Activated naive CD4-positive, alpha-beta T cell treated with anti-CD3 and anti-CD28 coated beads for 36 hours (primary cell): ENCODE data around the gene SFXN3. TPM values are rescaled to one million over a fixed set of nuclear protein-coding genes. Genes with fewer than 3 reads are reported as not detected.

Experiments
- CTCF ChIA-PET: fragments of 350-600 bp; sonication (Branson Sonifier 250); formaldehyde crosslinking; loops from one replicate; lab custom pipeline; 2021; ENCODE audit warnings: antibody characterized with exemption; lab: Charles Lee
- DNase-seq: peaks from one replicate; pipeline ENCODE4 v3.0.0-alpha.2; 2020
- H3K27ac Mint-ChIP-seq: one replicate; pipeline ENCODE4 v1.8.0; 2021; ENCODE audit warnings: mild to moderate bottlenecking, mixed read lengths
- H3K27me3 Mint-ChIP-seq: one replicate; pipeline ENCODE4 v1.8.0; 2021; ENCODE audit warnings: low read depth, mixed read lengths
- H3K36me3 Mint-ChIP-seq: one replicate; pipeline ENCODE4 v1.8.0; 2021; ENCODE audit warnings: low read depth, mixed read lengths
- H3K4me1 Mint-ChIP-seq: one replicate; pipeline ENCODE4 v1.8.0; 2021; ENCODE audit warnings: low read depth, mixed read lengths
- H3K4me3 Mint-ChIP-seq: one replicate; pipeline ENCODE4 v1.8.0; 2021; ENCODE audit warnings: mild to moderate bottlenecking, moderate library complexity, mixed read lengths
- H3K9me3 Mint-ChIP-seq: one replicate; pipeline ENCODE4 v1.8.0; 2021; ENCODE audit warnings: mixed read lengths
- intact Hi-C: fragments of 100-400 bp; cut with micrococcal nuclease; formaldehyde crosslinking; loops from one replicate; pipeline ENCODE4 v1.15.1; 2023
- total RNA-seq, 2 experiments: library from RNA; stranded (reverse); gene quantifications; one replicate each; pipeline ENCODE4 v1.2.3, GENCODE V29; 2021

The SFXN3 gene
- total RNA-seq, 2 experiments from 2014 or later: 15.7 to 17.1 TPM

DNA sequence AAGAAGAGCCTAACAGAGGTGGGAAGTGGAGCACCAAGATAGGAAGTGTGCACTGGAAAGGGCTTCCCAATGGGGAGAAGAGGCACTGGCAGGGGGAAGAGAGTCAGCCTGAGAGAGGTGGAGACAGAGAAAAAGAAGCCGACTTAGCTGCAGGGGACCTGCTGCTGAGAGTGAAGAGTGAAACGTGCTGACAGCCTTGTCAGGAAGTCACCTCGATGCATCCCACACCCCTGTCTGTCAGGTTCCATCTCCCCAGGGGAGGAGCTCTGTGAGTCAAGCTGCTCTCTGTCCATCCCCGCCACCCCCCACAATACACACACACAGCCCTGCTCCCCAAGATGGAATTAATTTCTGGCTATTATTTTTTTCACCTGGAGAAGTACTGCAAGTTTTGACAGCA is 44.7 kb downstream of the SFXN3 start:
- intact Hi-C loops: no loop called here
- Mint-ChIP-seq H3K27ac (no peak overlapping the region), H3K36me3 (no peaks in the 10 kb centered on the region), H3K9me3 (no peaks in the 10 kb centered on the region), H3K27me3 (peaks cover 37% of the 10 kb centered on the region), H3K4me1 (no peaks in the 10 kb centered on the region), H3K4me3 (no peak overlapping the region)
- CTCF ChIA-PET: interaction anchor here (0.8 to 3.3 kb wide), 8 partner anchors 9 to 78 kb away, joined by 3 to 19 read pairs (median 4); no protein-coding TSS in a partner anchor
- DNase-seq: no peak

DNA sequence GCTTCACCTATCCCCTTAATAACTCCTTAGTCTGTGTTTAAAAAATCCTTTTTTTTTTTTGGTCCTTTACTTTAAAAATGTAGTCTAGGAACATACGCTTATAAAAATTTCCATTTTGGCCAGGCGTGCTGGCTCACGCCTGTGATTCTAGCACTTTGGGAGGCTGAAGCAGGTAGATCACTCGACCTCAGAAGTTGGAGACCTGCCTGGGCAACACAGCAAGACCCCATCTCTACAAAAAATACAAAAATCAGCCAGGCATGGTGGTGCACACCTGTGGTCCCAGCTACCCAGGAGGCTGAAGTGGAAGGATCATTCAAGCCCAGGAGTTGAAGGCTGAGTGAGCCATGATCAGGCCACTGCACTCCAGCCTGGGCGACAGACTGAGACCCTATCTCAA is 45.6 kb downstream of the SFXN3 start:
- CTCF ChIA-PET: interaction anchor here (0.7 to 3.3 kb wide), 7 partner anchors 9 to 79 kb away, joined by 3 to 19 read pairs (median 4); no protein-coding TSS in a partner anchor
- H3K36me3 Mint-ChIP-seq: no peaks in the 10 kb centered on the region
- H3K4me1 Mint-ChIP-seq: no peaks in the 10 kb centered on the region

DNA sequence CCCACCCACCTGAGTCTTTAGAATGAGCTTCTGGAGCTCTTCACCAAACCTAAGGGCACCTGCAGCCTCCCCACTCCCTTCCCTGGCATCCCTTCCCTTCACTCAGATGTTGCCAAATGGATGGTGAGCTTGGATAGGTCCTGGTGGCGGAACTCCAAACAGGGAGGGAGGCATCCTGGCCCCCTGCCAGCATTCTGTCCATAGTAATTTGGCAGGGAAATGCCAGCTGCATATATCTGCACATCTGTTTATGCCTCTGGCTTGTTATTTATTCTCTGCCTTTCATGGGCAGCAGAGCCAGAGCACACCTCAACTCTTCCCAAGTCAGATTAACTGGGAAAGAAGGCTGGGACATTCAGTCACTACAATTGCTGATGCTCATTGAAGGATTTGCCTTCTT is 48.8 kb downstream of the SFXN3 start:
- Mint-ChIP-seq H3K27ac (no peak overlapping the region), H3K27me3 (peaks cover 30% of the 10 kb centered on the region), H3K9me3 (no peaks in the 10 kb centered on the region), H3K36me3 (no peaks in the 10 kb centered on the region), H3K4me1 (no peaks in the 10 kb centered on the region), H3K4me3 (no peak overlapping the region)
- intact Hi-C loops: no loop called here
- DNase-seq: no peak
- CTCF ChIA-PET: interaction anchor here (0.7 to 1.1 kb wide), 4 partner anchors 12 to 23 kb away, joined by 3 read pairs; no protein-coding TSS in a partner anchor

More for the DNA sequence above, 45.6 kb downstream of the SFXN3 start:
- intact Hi-C loops: no loop called here
- Mint-ChIP-seq H3K27me3 (peaks cover 38% of the 10 kb centered on the region), H3K27ac (no peak overlapping the region), H3K4me3 (no peak overlapping the region), H3K9me3 (no peaks in the 10 kb centered on the region)
- no peak for DNase-seq

DNA sequence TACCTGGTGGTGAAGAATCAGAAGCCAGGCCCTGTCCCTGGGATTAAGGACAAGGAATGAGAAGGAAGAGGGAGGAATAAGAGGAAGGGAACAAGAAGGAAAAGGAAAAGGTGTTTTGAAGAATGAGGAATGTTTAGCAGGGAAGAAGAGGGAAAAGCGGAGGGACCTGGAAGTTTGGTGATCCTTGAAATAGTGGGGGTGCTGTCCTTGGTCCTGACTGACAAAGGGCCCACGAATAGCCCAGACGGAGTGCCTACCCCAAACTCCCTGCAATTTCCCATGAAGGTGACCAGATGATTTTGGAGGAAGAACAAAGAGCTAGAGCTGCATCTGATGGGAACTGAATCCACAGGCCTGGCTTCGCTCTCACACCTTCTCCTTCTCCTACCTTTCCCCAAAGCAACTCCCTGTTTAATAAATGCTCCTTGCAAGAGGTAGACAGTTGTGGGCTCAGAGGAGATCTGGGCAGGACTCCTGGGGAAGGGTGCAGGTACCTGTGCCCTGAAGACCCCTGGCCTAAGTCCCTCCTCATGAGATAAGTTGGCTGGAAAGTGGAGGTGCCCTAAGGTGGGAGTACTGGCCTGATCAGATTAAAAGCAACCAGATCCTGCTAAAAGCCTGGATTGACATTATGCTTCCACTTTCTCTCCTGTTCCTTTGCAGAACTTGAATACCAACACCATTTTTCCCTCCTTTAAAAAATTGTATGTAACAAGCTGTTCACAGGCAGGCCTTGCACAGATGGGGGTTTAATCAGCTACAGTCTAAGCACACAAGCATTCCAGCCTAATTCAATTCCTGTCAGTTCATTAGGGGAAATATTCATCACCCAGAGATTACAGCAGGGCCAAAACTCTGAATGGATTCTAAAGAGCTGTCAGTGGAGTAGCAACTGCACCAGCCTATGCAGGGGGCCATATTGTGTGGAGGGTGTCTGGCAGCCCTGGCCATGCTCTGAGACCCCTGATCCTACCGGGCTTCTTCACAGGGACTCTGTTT is 50.2 kb downstream of the SFXN3 start:
- H3K9me3 Mint-ChIP-seq: no peaks in the 10 kb centered on the region
- intact Hi-C loops: no loop called here
- no peaks in the 10 kb centered on the region for H3K4me1 Mint-ChIP-seq
- CTCF ChIA-PET: interaction anchor here (0.5 to 1.1 kb wide), 4 partner anchors 14 to 1043 kb away, joined by 3 to 4 read pairs (median 4); no protein-coding TSS in a partner anchor
- no peaks in the 10 kb centered on the region for H3K36me3 Mint-ChIP-seq
- no peak overlapping the region for H3K27ac Mint-ChIP-seq
- H3K4me3 Mint-ChIP-seq: no peak overlapping the region
- peak; percentile 24 for DNase-seq
- H3K27me3 Mint-ChIP-seq: peaks cover 27% of the 10 kb centered on the region

DNA sequence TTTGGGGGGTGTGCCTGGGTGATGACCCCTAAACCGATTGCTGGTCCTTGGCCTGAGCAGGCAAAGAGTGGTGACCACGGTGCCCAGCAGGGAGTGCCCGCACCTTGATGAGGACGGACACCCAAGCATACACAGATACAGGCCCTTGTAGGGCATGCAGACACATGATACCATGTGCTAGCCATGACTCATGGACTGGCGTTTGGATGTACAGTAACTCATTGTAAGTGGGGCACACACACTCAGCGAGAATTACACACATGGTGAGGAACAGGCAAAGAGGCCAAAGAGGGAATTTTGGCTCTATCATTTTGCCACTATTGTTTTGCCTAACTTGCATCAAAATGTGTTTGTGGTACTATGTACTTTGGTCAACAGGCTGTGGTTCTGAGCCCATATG is 54.8 kb downstream of the SFXN3 start:
- Mint-ChIP-seq H3K4me1 (no peaks in the 10 kb centered on the region), H3K4me3 (no peak overlapping the region), H3K36me3 (no peaks in the 10 kb centered on the region), H3K9me3 (no peaks in the 10 kb centered on the region), H3K27me3 (peaks cover 45% of the 10 kb centered on the region), H3K27ac (no peak overlapping the region)
- DNase-seq: no peak
- intact Hi-C loops: no loop called here
- CTCF ChIA-PET: interaction anchor here (0.7 to 4.4 kb wide), 3 partner anchors 10 to 67 kb away, joined by 3 to 26 read pairs (median 3); no protein-coding TSS in a partner anchor

DNA sequence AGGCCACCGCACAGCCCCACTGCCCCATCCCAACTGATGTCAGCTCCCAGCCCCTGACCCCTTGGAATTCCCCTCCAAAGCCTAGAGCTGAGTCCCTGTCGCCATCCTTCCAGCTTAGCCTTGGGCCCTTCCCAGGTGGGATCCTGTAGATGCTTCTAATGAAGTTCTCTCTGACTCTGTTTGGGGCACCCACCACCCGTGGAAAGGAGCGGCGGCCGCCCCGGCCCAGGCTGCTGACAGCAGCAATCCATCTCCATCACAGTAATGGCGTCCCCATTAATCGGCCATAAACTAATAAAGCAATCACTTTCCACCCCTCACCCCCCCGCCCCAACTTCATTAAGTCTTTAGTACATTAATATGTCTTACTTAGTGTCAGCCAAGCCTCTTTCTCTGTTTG is 56.3 kb downstream of the SFXN3 start:
- intact Hi-C loops: no loop called here
- no peak for DNase-seq
- CTCF ChIA-PET: interaction anchor here (0.7 to 1.0 kb wide), 3 partner anchors 9 to 55 kb away, joined by 3 read pairs; no protein-coding TSS in a partner anchor
- no peak overlapping the region for H3K27ac Mint-ChIP-seq
- H3K4me1 Mint-ChIP-seq: no peaks in the 10 kb centered on the region
- no peaks in the 10 kb centered on the region for H3K9me3 Mint-ChIP-seq
- no peaks in the 10 kb centered on the region for H3K36me3 Mint-ChIP-seq
- peaks cover 48% of the 10 kb centered on the region for H3K27me3 Mint-ChIP-seq
- H3K4me3 Mint-ChIP-seq: no peak overlapping the region

DNA sequence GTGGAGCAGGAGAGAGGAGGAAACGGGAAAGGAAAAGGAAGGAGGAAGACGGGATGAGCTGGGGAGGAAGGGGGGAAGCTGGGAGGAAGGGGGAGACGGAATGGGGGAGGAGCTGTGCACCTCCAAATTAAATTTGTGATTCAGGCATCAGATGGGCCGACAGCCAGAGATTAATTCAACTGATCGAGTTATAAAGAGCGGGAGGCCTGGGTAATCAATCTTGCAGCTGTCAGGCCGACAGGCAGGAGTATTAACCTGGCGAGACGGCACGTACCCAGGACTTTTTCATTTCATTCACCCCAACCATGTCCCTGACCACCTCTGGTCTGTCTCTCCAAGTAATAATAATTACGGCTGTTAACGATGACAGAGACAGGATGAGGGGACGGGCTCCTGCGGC is 56.9 kb downstream of the SFXN3 start:
- Mint-ChIP-seq H3K36me3 (no peaks in the 10 kb centered on the region), H3K4me3 (no peak overlapping the region), H3K27ac (no peak overlapping the region), H3K4me1 (no peaks in the 10 kb centered on the region), H3K27me3 (peaks cover 42% of the 10 kb centered on the region), H3K9me3 (no peaks in the 10 kb centered on the region)
- intact Hi-C loops: no loop called here
- no peak for DNase-seq
- CTCF ChIA-PET: interaction anchor here (0.9 to 1.6 kb wide), 3 partner anchors 38 to 126 kb away, joined by 3 to 7 read pairs (median 4); no protein-coding TSS in a partner anchor

DNA sequence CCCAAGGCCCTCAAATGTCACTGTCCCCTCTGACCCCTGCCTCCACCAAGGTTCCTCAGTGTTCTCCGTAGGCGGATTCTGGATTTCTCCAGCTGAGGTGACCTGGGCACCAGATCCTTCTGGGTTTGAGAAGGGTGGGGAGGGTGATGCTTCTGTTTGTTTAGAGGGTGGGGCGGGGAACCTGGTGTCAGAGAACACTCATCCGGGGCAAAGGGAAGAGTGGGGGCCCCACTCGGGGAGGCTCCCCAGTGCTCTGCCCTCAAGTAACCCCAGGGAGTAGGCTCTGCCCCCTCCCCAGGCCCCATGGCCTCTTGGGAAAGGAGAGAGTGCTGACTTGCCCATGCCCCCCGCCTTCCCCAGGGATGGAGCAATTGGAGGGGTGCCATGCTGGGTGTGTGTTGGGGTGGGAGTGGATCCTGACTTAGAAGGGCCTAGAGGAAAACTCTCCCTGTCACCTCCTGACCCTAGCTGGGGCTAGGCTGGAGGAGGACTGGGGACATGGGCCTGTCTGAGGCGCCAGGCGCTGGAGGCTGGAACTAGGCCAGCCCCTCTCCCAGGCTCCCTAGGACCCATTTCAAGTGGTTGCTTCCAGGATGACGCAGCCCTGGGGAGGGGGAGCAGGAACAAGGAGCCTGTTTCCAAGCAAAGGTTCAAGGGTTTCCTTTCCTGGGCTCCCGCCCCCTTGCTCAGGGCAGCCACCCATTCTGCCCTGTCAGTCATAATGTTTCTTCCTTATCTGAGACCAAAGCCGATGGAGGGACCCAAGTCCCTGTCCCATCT is 58.7 kb downstream of the SFXN3 start:
- no peaks in the 10 kb centered on the region for H3K4me1 Mint-ChIP-seq
- CTCF ChIA-PET: interaction anchor here (0.5 kb wide), 1 partner anchor 546 kb away, joined by 3 read pairs; no protein-coding TSS in a partner anchor
- no peaks in the 10 kb centered on the region for H3K36me3 Mint-ChIP-seq
- H3K4me3 Mint-ChIP-seq: no peak overlapping the region
- H3K27ac Mint-ChIP-seq: no peak overlapping the region
- H3K27me3 Mint-ChIP-seq: peaks cover 44% of the 10 kb centered on the region
- no peaks in the 10 kb centered on the region for H3K9me3 Mint-ChIP-seq
- DNase-seq: no peak
- intact Hi-C loops: no loop called here

DNA sequence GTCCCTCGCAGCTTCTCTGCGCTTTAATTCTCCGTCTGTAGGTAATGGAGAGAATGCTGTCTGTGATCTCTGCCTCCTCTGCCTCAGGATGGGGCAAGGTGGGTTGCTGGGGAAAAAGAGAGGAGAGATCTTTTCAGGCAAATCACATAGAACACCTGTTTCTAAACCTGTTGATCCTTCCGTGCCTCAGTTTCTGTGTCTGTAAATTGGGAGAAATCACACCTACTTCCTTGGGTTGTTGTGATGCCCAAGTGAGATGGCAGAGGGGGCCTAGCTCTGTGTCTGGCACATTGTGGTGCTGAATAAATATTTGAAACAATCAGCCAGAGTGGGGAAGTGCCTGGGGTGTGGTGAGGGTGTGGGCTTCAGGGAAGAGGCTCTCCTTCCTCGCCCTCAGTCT is 59.6 kb downstream of the SFXN3 start:
- Mint-ChIP-seq H3K4me1 (no peaks in the 10 kb centered on the region), H3K27ac (no peak overlapping the region), H3K9me3 (no peaks in the 10 kb centered on the region), H3K36me3 (no peaks in the 10 kb centered on the region), H3K4me3 (no peak overlapping the region), H3K27me3 (peaks cover 49% of the 10 kb centered on the region)
- intact Hi-C loops: no loop called here
- no peak for DNase-seq
- CTCF ChIA-PET: interaction anchor here (0.5 to 13.9 kb wide), 2 partner anchors 51 to 545 kb away, joined by 3 to 364 read pairs; no protein-coding TSS in a partner anchor

Other genes with a start within 250 kb of the SFXN3 start
- 10 to 100 TPM; 29.3 to 30.3 TPM for gene SLF2, start 118.3 kb upstream of the SFXN3 start, total RNA-seq
- under 1 TPM; 0.48 to 0.59 TPM for gene SEMA4G, start 61.7 kb upstream of the SFXN3 start, total RNA-seq
- 10 to 100 TPM; 45.0 to 47.3 TPM for gene MRPL43, start 43.7 kb upstream of the SFXN3 start, total RNA-seq
- 10 to 100 TPM; 10.4 to 11.4 TPM for gene TWNK, start 43.7 kb upstream of the SFXN3 start, total RNA-seq
- gene LZTS2, start 31.4 kb upstream of the SFXN3 start, total RNA-seq: 1 to 10 TPM; 8.3 to 8.9 TPM
- gene PDZD7, start 105 bp upstream of the SFXN3 start, total RNA-seq: under 1 TPM; 0.37 to 0.62 TPM
- gene KAZALD1, start 30.8 kb downstream of the SFXN3 start, total RNA-seq: under 1 TPM; 0.52 to 0.62 TPM
- gene TLX1, start 100.1 kb downstream of the SFXN3 start, total RNA-seq: not detected
- gene LBX1, start 198.2 kb downstream of the SFXN3 start, total RNA-seq: not detected